Measurements from ENCODE around the gene ZBTB37.
A peak's percentile ranks its signal among the peaks of the same experiment; 100 is the strongest.

- no peak for TF ChIP-seq CTCF (IDR thresholded peaks at IDR 0.05; ENCODE audit: low read depth, low read length)
- TF ChIP-seq POLR2A (IDR thresholded peaks at IDR 0.05; ENCODE audit: extremely low read depth, insufficient read length), result peak; percentile 60
- peak; percentile 81 for TF ChIP-seq MYC (IDR thresholded peaks at IDR 0.05; ENCODE audit: low read depth, low read length)
Observed at GRCh38 chr1:173824315-173825081, 43.7 kb upstream of the ZBTB37 start, which contains the start of the genes CENPL and DARS2.

Measured in NB4 (cell line).